ENCODE data around the gene C1QTNF8. TPM values are rescaled to one million over a fixed set of nuclear protein-coding genes. Genes with fewer than 3 reads are reported as not detected.

C1QTNF8 gene
- total and polyA plus RNA-seq, 2 donors (not counting 1 experiment from before 2014, with no cell fraction given): not detected

GRCh38 chr16:1045993-1046911 lies 49.8 kb downstream of the C1QTNF8 start:
- H3K4me3 Mint-ChIP-seq: no peak overlapping the region

More at GRCh38 chr16:1045993-1046911, 49.8 kb downstream of the C1QTNF8 start:
- intact Hi-C loops (cut with micrococcal nuclease): no loop called here
- Histone ChIP-seq H3K4me3 (ENCODE audit: control extremely low read depth in 1 of 5, extremely low read depth in 1 of 5, insufficient read depth in 1 of 5, low read depth in 2 of 5, low read length in 4 of 5) (no peak overlapping the region), H3K9ac (ENCODE audit: low read length) (no peak overlapping the region), H3K4me1 (ENCODE audit: control insufficient read depth in 2 of 2, insufficient read depth in 2 of 2, low read length in 2 of 2) (no peaks in the 10 kb centered on the region), H3K9me3 (ENCODE audit: control extremely low read depth in 1 of 3, control insufficient read depth in 2 of 3, insufficient read depth in 1 of 3, low read length in 2 of 3) (peaks cover 0 to 11% (median 0%) of the 10 kb centered on the region in 3 donors), H3K27ac (ENCODE audit: low read length in 2 of 2) (no peak overlapping the region), H3K36me3 (replicated peaks in 1 of 2; ENCODE audit: control extremely low read depth in 1 of 2, control insufficient read depth in 1 of 2, extremely low read depth in 1 of 2, insufficient read depth in 2 of 2, low read length in 1 of 2) (no peaks in the 10 kb centered on the region), H2AFZ (ENCODE audit: insufficient read depth, low read depth, low read length, poor library complexity, severe bottlenecking) (no peak overlapping the region), H3K79me2 (ENCODE audit: control insufficient read depth, insufficient read depth, low read length) (no peaks in the 10 kb centered on the region), H3K4me2 (replicated peaks; ENCODE audit: low read depth, low read length, poor library complexity, severe bottlenecking) (no peak overlapping the region), H3K27me3 (replicated peaks in 1 of 4; ENCODE audit: control extremely low read depth in 1 of 4, control insufficient read depth in 3 of 4, insufficient read depth in 4 of 4, low read length in 3 of 4) (no peaks in the 10 kb centered on the region), H4K20me1 (ENCODE audit: control insufficient read depth, insufficient read depth, low read length, poor library complexity, severe bottlenecking) (no peaks in the 10 kb centered on the region)
- CTCF ChIA-PET: no interaction called here
- no peak for DNase-seq
- 88% methylated on average over 46 of the region's 49 CpGs for WGBS (ENCODE audit: insufficient coverage)
- H3K9me3 Mint-ChIP-seq (ENCODE audit: insufficient read depth): no peaks in the 10 kb centered on the region
- H3K27ac Mint-ChIP-seq: no peak overlapping the region
- ATAC-seq (ENCODE audit: low read depth): no peak
- no peak for TF ChIP-seq CTCF (IDR thresholded peaks at IDR 0.05)
- no peak for TF ChIP-seq EZH2 (IDR thresholded peaks at IDR 0.05; ENCODE audit: borderline replicate concordance, insufficient read depth, low read depth, low read length, poor library complexity, severe bottlenecking)
- H3K27me3 Mint-ChIP-seq: peaks cover 8% of the 10 kb centered on the region
- POLR2A ChIA-PET: no interaction called here
- H3K4me1 Mint-ChIP-seq: no peaks in the 10 kb centered on the region

Data from B cell (primary cell).